Ascending aorta (tissue), 2 donors: ENCODE results near the gene ZCCHC8. TPM values are rescaled to one million over a fixed set of nuclear protein-coding genes. Genes with fewer than 3 reads are reported as not detected.
"Not testable (repeated sequence)": the region's sequence is repeated elsewhere in the genome, so short reads cannot be mapped to it uniquely, and the experiment has no call there.

Experiments used
- DNase-seq, 2 donors: peaks; one replicate each; pipeline ENCODE4 v3.0.0-alpha.2; 2019; ENCODE audit warnings: low spot score in 2 of 2
- H3K27ac ChIP-seq, 2 donors: fragments of 200-600 bp; sonication (generic); one replicate each; pipeline ENCODE4 v1.5.1; 2016 to 2017; ENCODE audit warnings: mild to moderate bottlenecking in 1 of 2
- H3K27me3 ChIP-seq: fragments of 200-600 bp; sonication (generic); one replicate; pipeline ENCODE4 v1.5.1; 2017
- H3K36me3 ChIP-seq, 2 donors: fragments of 200-600 bp; sonication (generic); one replicate each; pipeline ENCODE4 v1.5.1; 2016
- H3K4me1 ChIP-seq, 2 donors: fragments of 200-600 bp; sonication (generic); one replicate each; pipeline ENCODE4 v1.5.1; 2016 to 2017; ENCODE audit warnings: mild to moderate bottlenecking in 1 of 2
- H3K4me3 ChIP-seq, 2 donors: fragments of 200-600 bp; sonication (generic); one replicate each; pipeline ENCODE4 v1.5.1; 2016 to 2017; ENCODE audit warnings: mild to moderate bottlenecking in 1 of 2
- H3K9me3 ChIP-seq, 2 donors: fragments of 200-600 bp; sonication (generic); one replicate each; pipeline ENCODE4 v1.5.1; 2016
- intact Hi-C: fragments of 100-400 bp; cut with DNase I; formaldehyde crosslinking; loops from one replicate; pipeline ENCODE4 v1.15.1; 2023
- total RNA-seq: library from RNA; depleted of rRNA; stranded (reverse); fragments of >200 nt; gene quantifications from one replicate; pipeline ENCODE4 v1.1.0, GENCODE V29; 2016
- TF ChIP-seq, protein P1 (sequence below), 3 experiments: fragments of 200-600 bp in 2 of 3; fragments of 450-650 bp in 1 of 3; sonication (generic) in 2 of 3; IDR thresholded peaks; one replicate each; pipeline ENCODE4 v1.5.1; 2016 to 2019; ENCODE audit warnings: antibody characterized with exemption in 3 of 3, mild to moderate bottlenecking in 1 of 3, moderate library complexity in 1 of 3

Gene ZCCHC8
- total RNA-seq, 1 donor from 2014 or later, result 6.4 TPM

DNA sequence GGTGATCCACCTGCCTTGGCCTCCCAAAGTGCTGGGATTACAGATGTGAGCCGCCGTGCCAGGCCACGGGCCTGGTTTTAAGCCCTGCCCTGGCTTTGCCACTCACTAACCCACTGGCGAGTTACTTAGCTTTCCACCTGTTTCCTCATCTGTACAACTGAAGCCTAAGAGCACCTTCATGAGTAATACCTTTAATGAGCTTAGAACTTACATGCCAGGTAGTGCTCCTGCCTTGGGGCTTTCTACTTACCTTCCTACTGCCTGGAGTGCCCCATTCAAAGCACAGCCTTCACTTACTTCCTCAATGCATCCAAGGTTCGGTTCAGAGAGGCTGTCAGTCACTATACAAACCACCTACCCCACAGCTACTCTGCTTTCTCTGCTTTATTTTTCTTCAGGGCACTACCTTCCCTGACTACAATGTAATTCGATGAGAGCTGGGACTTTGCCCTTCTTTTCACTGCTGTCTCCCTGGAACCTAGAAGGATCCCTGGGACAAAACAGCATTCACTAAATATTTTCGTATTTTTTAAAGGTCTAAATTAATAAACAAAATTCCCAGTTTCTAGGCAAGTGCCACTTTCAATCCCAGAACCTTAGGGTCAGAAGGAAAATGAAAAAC, 13.8 kb downstream of the ZCCHC8 start:
- H3K4me1 ChIP-seq, result no peaks in the 10 kb centered on the region
- H3K27ac ChIP-seq, result no peak overlapping the region
- H3K9me3 ChIP-seq, result no peaks in the 10 kb centered on the region
- no peak for DNase-seq
- intact Hi-C loops, result no loop called here
- no peak overlapping the region for H3K4me3 ChIP-seq
- H3K27me3 ChIP-seq, result no peaks in the 10 kb centered on the region
- TF ChIP-seq, protein P1, sequence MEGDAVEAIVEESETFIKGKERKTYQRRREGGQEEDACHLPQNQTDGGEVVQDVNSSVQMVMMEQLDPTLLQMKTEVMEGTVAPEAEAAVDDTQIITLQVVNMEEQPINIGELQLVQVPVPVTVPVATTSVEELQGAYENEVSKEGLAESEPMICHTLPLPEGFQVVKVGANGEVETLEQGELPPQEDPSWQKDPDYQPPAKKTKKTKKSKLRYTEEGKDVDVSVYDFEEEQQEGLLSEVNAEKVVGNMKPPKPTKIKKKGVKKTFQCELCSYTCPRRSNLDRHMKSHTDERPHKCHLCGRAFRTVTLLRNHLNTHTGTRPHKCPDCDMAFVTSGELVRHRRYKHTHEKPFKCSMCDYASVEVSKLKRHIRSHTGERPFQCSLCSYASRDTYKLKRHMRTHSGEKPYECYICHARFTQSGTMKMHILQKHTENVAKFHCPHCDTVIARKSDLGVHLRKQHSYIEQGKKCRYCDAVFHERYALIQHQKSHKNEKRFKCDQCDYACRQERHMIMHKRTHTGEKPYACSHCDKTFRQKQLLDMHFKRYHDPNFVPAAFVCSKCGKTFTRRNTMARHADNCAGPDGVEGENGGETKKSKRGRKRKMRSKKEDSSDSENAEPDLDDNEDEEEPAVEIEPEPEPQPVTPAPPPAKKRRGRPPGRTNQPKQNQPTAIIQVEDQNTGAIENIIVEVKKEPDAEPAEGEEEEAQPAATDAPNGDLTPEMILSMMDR (IDR thresholded peaks at IDR 0.05), result no peak
- H3K36me3 ChIP-seq, result peaks cover 83 to 91% of the 10 kb centered on the region in 2 donors

GRCh38 chr12:122486360-122486759, 14.4 kb downstream of the ZCCHC8 start:
- H3K9me3 ChIP-seq, H3K27me3 ChIP-seq, H3K4me1 ChIP-seq, H3K27ac ChIP-seq, intact Hi-C loops, DNase-seq, H3K4me3 ChIP-seq: not testable (repeated sequence)
- H3K36me3 ChIP-seq, result peaks cover 83 to 91% of the 10 kb centered on the region in 2 donors

- intact Hi-C loops, H3K4me1 ChIP-seq, H3K27ac ChIP-seq, H3K9me3 ChIP-seq, H3K4me3 ChIP-seq, DNase-seq, H3K27me3 ChIP-seq: not testable (repeated sequence)
- peaks cover 88 to 94% of the 10 kb centered on the region in 2 donors for H3K36me3 ChIP-seq
Observed at GRCh38 chr12:122484385-122484784, 16.3 kb downstream of the ZCCHC8 start.

- intact Hi-C loops, result no loop called here
- no peak for DNase-seq
- Histone ChIP-seq H3K4me3 (no peak overlapping the region), H3K9me3 (no peaks in the 10 kb centered on the region), H3K27ac (no peak overlapping the region), H3K36me3 (peaks cover 92 to 94% of the 10 kb centered on the region in 2 donors), H3K4me1 (no peaks in the 10 kb centered on the region), H3K27me3 (no peaks in the 10 kb centered on the region)
- TF ChIP-seq, protein P1 (IDR thresholded peaks at IDR 0.05), result no peak
Observed at GRCh38 chr12:122483969-122484368, 16.8 kb downstream of the ZCCHC8 start.

GRCh38 chr12:122481861-122482260, 18.9 kb downstream of the ZCCHC8 start:
- no peak overlapping the region for H3K27ac ChIP-seq
- no peak for DNase-seq
- no peak overlapping the region for H3K4me3 ChIP-seq
- H3K4me1 ChIP-seq, result no peaks in the 10 kb centered on the region
- TF ChIP-seq, protein P1 (IDR thresholded peaks at IDR 0.05), result no peak
- H3K36me3 ChIP-seq, result peaks cover 93 to 94% of the 10 kb centered on the region in 2 donors
- no peaks in the 10 kb centered on the region for H3K27me3 ChIP-seq
- intact Hi-C loops, result no loop called here
- no peaks in the 10 kb centered on the region for H3K9me3 ChIP-seq

DNA sequence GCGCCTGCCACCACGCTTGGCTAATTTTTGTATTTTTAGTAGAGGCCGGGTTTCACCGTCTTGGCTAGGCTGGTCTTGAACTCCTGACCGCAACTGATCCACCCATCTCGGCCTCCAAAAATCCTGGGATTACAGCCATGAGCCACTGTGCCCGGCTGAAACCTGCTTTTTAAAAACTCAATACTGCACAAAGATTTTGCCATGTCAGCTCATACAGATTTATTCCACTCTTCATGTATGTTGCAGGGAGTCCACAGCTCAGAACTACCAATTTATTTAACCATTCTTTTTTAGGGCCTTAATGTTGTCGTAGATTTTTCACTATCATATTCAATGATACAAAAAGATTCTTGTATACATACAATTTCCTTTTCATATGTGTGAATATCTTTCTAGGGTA, 20.0 kb downstream of the ZCCHC8 start:
- intact Hi-C loops, result no loop called here
- Histone ChIP-seq H3K27ac (no peak overlapping the region), H3K4me3 (no peak overlapping the region), H3K4me1 (no peaks in the 10 kb centered on the region), H3K27me3 (no peaks in the 10 kb centered on the region), H3K36me3 (peaks cover 93 to 96% of the 10 kb centered on the region in 2 donors), H3K9me3 (no peaks in the 10 kb centered on the region)
- DNase-seq, result no peak
- TF ChIP-seq, protein P1 (IDR thresholded peaks at IDR 0.05), result no peak

DNA sequence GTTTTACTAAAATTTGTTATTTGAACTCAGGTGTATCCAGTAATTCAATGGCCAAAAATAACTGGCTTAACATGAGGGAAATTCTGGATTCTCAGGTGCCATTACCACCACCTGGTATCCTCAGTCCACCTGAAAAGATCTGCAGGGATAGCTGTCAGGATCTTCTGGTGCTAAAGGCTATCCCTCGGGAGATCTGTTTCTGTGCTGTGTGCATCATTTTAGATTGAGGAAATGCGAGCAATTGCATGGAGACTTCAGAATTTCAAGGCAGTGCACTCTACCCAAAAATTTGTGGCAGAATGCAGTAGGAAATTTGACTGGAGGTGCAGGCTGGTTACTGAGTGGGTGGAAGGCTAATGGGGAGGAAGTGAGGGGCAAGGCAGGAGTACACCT, 26.4 kb downstream of the ZCCHC8 start:
- TF ChIP-seq, protein P1 (IDR thresholded peaks at IDR 0.05), result no peak
- Histone ChIP-seq H3K36me3 (peaks cover 59 to 68% of the 10 kb centered on the region in 2 donors), H3K4me3 (no peak overlapping the region), H3K27me3 (no peaks in the 10 kb centered on the region), H3K4me1 (peaks cover 0 to 13% of the 10 kb centered on the region in 2 donors), H3K27ac (no peak overlapping the region), H3K9me3 (no peaks in the 10 kb centered on the region)
- intact Hi-C loops, result no loop called here
- DNase-seq, result no peak
